HL-60/S4 treated with phorbol 12-myristate 13-acetate at 8.2 ng/mL for 4 days and 3 days (cell line): ENCODE data around the gene BRD9.
"Not testable (repeated sequence)": the region's sequence is repeated elsewhere in the genome, so short reads cannot be mapped to it uniquely, and the experiment has no call there.

Experiments used
- in situ Hi-C: fragments of 300-500 bp; cut with MboI; formaldehyde crosslinking; loops from 2 replicates; pipeline ENCODE4 v1.15.0; 2022; ENCODE audit warnings: low sequenced_read_pairs

The BRD9 gene

GRCh38 chr5:892394-893136 is at the start of gene BRD9, which contains the start of gene TRIP13:
Gene BRD9 (minus strand): TSS chr5:892801. CDS start chr5:892657, 144 bp downstream.
Gene TRIP13 (plus strand): TSS chr5:892884. CDS start chr5:892999, 115 bp downstream.
- in situ Hi-C loops: no loop called here

GRCh38 chr5:940741-941140 is 48.1 kb upstream of the BRD9 start:
- in situ Hi-C loops: not testable (repeated sequence)

GRCh38 chr5:939368-939767 is 46.8 kb upstream of the BRD9 start:
- in situ Hi-C loops: loop anchor here (10.0 kb wide), 1 partner anchor 715 kb away; no protein-coding TSS in a partner anchor

GRCh38 chr5:937151-937924 is 44.7 kb upstream of the BRD9 start:
- in situ Hi-C loops: loop anchor here (10.0 kb wide), 1 partner anchor 717 kb away; no protein-coding TSS in a partner anchor

- in situ Hi-C loops: loop anchor here (10.0 kb wide), 1 partner anchor 718 kb away; no protein-coding TSS in a partner anchor
These were observed 43.8 kb upstream of the BRD9 start for GRCh38 chr5:936149-937144.

GRCh38 chr5:935510-936084 is 43.0 kb upstream of the BRD9 start:
- in situ Hi-C loops: loop anchor here (10.0 kb wide), 1 partner anchor 719 kb away; no protein-coding TSS in a partner anchor

GRCh38 chr5:934381-934967 is 41.9 kb upstream of the BRD9 start:
- in situ Hi-C loops: loop anchor here (10.0 kb wide), 1 partner anchor 720 kb away; no protein-coding TSS in a partner anchor

GRCh38 chr5:933951-934350 is 41.4 kb upstream of the BRD9 start:
- in situ Hi-C loops: loop anchor here (10.0 kb wide), 1 partner anchor 721 kb away; no protein-coding TSS in a partner anchor

- in situ Hi-C loops: loop anchor here (10.0 kb wide), 1 partner anchor 721 kb away; no protein-coding TSS in a partner anchor
These were observed 40.8 kb upstream of the BRD9 start for GRCh38 chr5:933251-933861.

GRCh38 chr5:932628-933250 is 40.1 kb upstream of the BRD9 start:
- in situ Hi-C loops: loop anchor here (10.0 kb wide), 1 partner anchor 722 kb away; no protein-coding TSS in a partner anchor

GRCh38 chr5:932151-932627 is 39.6 kb upstream of the BRD9 start:
- in situ Hi-C loops: loop anchor here (10.0 kb wide), 1 partner anchor 723 kb away; no protein-coding TSS in a partner anchor

- in situ Hi-C loops: loop anchor here (10.0 kb wide), 1 partner anchor 723 kb away; no protein-coding TSS in a partner anchor
These were observed 39.1 kb upstream of the BRD9 start for GRCh38 chr5:931570-932145.

- in situ Hi-C loops: loop anchor here (10.0 kb wide), 1 partner anchor 724 kb away; no protein-coding TSS in a partner anchor
These were observed 38.3 kb upstream of the BRD9 start for GRCh38 chr5:930866-931265.

- in situ Hi-C loops: no loop called here
These were observed 37.0 kb upstream of the BRD9 start for GRCh38 chr5:929596-929995.

- in situ Hi-C loops: not testable (repeated sequence)
These were observed 36.6 kb upstream of the BRD9 start for GRCh38 chr5:929182-929581.

GRCh38 chr5:927172-928015 is 34.8 kb upstream of the BRD9 start:
- in situ Hi-C loops: no loop called here
